Measurements from ENCODE around the gene SLC5A6.
"Not testable (repeated sequence)": the region's sequence is repeated elsewhere in the genome, so short reads cannot be mapped to it uniquely, and the experiment has no call there.

The SLC5A6 gene

DNA sequence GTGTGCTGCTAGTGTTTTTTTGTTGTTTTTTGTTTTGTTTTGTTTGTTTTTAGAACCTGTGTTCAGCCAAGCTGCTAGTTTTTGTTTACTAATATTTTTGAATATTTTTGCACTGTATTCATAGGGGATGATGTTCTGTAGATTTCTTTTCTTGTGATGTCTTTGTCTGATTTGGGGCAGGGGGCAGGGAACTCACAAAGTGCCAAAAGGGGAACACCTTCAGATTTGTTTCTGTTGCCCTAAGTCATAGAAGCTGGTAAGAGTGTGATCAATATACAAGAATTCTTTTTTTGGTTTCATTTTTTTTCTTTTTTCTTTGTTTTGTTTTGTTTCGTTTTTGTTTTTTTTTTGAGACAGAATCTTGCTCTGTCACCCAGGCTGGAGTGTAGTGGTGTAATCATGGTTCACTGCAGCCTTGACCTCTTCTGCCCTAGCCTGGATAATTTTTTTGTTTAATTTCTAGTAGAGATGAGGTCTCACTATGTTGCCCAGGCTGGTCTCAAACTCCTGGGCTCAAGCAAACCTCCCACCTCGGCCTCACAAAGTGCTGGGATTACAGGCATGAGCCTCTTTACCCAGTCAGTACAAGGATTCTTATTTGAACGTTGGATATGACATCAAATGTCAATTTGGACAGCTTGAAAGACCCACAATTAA, 32.6 kb downstream of the SLC5A6 start:
- H3K4me3 Mint-ChIP-seq: no peak overlapping the region

DNA sequence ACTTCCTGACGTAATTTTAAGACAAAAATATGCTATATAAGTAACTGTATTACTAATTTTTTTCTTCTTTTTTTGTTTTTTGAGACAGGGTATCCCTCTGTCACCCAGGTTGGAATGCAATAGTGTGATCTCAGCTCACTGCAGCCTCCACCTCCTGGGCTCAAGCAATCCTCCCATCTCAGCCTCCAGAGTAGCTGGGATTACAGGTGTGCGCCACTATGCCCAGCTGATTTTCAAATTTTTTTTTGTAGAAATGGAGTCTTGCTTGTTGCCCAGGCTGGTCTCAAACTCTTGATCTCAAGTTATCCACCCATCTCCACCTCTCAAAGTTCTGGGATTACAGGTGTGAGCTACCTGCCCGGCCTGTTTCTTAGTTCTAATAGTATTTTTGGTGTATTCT, 33.6 kb downstream of the SLC5A6 start:
- Mint-ChIP-seq H3K27ac (no peak overlapping the region), H3K4me3 (no peak overlapping the region), H3K36me3 (ENCODE audit: low read depth) (no peaks in the 10 kb centered on the region), H3K27me3 (ENCODE audit: low read depth) (peaks cover 30% of the 10 kb centered on the region), H3K9me3 (no peaks in the 10 kb centered on the region), H3K4me1 (ENCODE audit: low read depth) (peaks cover 5% of the 10 kb centered on the region)

More for the DNA sequence above, 32.6 kb downstream of the SLC5A6 start:
- H3K36me3 Mint-ChIP-seq (ENCODE audit: low read depth): no peaks in the 10 kb centered on the region
- peaks cover 8% of the 10 kb centered on the region for H3K4me1 Mint-ChIP-seq (ENCODE audit: low read depth)
- peaks cover 32% of the 10 kb centered on the region for H3K27me3 Mint-ChIP-seq (ENCODE audit: low read depth)
- H3K27ac Mint-ChIP-seq: no peak overlapping the region
- H3K9me3 Mint-ChIP-seq: no peaks in the 10 kb centered on the region

DNA sequence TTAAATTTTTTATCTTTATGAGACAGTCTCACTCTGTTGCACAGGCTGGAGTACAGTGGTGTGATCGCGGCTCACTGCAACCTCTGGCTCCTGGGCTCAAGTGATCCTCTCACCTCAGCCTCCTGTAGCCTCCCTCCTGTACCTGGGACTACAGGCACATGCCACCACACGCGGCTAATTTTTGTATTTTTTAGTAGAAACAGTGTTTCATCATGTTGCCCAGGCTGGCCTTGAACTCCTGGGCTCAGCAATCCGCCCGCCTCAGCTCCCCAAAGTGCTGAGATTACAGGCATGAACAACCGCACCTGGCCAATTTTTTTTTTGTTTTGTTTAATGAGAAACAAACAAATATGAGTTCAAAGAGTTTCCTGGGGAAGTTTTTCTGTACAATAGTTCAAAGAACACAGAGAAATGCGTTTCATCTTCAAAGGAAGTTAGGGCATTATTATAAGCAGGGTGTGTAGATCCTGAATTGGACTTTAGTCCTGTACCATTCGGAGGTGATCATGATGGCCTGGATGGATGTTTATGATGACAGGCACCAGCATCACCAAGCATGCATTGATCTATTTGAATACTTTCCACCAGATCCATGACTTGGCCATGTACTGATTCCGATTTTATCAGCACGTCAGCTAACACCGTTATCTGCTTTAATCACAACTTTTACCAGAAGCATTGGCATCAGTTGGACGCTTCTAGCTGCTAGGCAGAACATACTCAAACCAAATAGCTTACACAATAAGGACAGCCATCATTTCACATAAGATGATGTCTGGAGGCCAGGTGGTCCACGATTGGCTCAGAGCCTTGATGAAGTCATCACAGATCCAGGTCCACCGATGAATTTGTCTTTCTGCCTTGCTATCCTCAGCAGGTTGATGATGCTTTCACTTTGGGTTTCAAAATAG, 34.4 kb downstream of the SLC5A6 start:
- no peaks in the 10 kb centered on the region for H3K9me3 Mint-ChIP-seq
- no peak overlapping the region for H3K4me3 Mint-ChIP-seq
- H3K36me3 Mint-ChIP-seq (ENCODE audit: low read depth): no peaks in the 10 kb centered on the region
- H3K4me1 Mint-ChIP-seq (ENCODE audit: low read depth): peaks cover 5% of the 10 kb centered on the region
- H3K27me3 Mint-ChIP-seq (ENCODE audit: low read depth): peaks cover 30% of the 10 kb centered on the region
- no peak overlapping the region for H3K27ac Mint-ChIP-seq

DNA sequence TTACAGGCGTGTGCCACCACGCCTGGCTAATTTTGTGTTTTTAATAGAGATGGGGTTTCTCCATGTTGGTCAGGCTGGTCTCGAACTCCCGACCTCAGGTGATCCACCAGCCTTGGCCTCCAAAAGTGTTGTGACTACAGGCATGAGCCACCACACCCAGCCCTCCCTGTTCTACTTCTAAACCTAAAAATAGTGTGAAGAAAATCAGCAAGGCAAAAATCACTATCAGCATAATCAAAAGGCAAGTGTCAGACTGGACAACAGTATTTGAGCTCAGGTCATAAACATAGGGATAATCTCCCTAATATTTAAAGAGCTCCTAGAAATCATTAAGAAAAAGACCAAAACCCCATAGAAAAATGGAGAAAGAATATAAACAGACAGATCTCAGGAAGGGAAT, 36.3 kb downstream of the SLC5A6 start:
- peaks cover 35% of the 10 kb centered on the region for H3K27me3 Mint-ChIP-seq (ENCODE audit: low read depth)

DNA sequence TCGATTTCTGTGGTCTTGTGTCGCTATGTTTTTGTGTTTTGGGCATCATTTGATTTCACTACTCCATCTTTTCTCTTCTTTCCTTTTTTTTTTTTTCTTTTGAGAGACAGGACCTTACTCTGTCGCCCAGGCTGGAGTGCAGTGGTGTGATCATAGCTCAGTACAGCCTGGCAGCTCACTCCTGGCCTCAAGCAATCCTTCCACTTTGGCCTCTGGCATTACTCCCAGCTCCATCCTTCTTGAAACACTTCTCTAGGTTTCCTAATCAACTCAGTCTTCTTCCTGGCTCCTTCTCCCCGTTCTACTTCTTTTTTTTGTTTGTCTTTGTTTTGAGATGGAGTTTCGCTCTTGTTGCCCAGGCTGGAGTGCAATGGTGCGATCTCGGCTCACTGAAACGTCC, 36.7 kb downstream of the SLC5A6 start:
- Mint-ChIP-seq H3K27me3 (ENCODE audit: low read depth) (peaks cover 39% of the 10 kb centered on the region), H3K4me3 (no peak overlapping the region), H3K4me1 (ENCODE audit: low read depth) (peaks cover 7% of the 10 kb centered on the region), H3K36me3 (ENCODE audit: low read depth) (no peaks in the 10 kb centered on the region), H3K9me3 (no peaks in the 10 kb centered on the region), H3K27ac (no peak overlapping the region)

More for the DNA sequence above, 36.3 kb downstream of the SLC5A6 start:
- H3K4me1 Mint-ChIP-seq (ENCODE audit: low read depth); H3K4me3 Mint-ChIP-seq; H3K36me3 Mint-ChIP-seq (ENCODE audit: low read depth); H3K9me3 Mint-ChIP-seq; H3K27ac Mint-ChIP-seq: not testable (repeated sequence)

DNA sequence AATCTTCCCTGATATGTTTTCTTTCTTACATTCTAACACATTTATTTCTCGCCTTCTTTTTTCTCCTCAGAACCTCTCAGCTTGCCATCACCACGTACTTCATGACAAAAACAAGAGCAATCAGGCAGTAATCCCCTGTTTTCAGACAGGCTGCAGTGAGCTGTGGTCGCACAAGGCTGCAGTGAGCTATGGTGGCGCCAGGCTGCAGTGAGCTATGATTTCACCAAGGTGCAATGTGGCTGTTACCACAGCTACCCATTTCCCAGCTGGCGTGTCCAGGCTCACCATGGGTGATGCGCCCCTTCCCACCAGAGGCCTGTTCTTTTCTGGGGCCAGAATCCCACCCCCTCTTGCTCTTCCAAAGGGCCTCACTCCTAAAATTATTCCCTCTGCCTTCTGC, 37.4 kb downstream of the SLC5A6 start:
- H3K27me3 Mint-ChIP-seq (ENCODE audit: low read depth): peaks cover 43% of the 10 kb centered on the region
- no peak overlapping the region for H3K27ac Mint-ChIP-seq
- H3K9me3 Mint-ChIP-seq: no peaks in the 10 kb centered on the region
- peaks cover 6% of the 10 kb centered on the region for H3K4me1 Mint-ChIP-seq (ENCODE audit: low read depth)
- no peaks in the 10 kb centered on the region for H3K36me3 Mint-ChIP-seq (ENCODE audit: low read depth)
- H3K4me3 Mint-ChIP-seq: no peak overlapping the region

DNA sequence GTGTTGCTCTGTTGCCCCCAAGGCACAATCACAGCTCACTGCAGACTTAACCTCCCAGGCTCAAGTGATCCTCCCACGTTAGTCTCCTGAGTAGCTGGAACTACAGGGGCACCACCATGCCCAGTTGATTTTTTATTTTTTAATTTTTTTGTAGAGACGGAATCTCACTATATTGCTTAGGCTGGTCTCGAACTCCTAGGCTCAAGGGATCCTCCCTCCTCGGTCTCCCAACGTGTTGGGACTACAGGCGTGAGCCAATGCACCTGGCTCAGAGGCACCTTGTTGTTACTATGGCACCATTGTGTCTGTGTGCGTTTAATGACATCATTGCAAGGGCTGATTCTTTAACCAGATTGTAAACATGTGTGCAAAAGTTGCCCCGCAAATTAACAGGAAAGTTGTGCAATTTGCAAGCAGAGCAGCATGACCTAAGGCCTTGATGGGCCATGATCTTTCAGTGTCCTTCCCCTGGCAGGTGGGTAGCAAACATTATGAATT, 40.7 kb downstream of the SLC5A6 start:
- Mint-ChIP-seq H3K27ac (no peak overlapping the region), H3K4me3 (no peak overlapping the region), H3K9me3 (no peaks in the 10 kb centered on the region), H3K4me1 (ENCODE audit: low read depth) (peaks cover 3% of the 10 kb centered on the region), H3K36me3 (ENCODE audit: low read depth) (no peaks in the 10 kb centered on the region), H3K27me3 (ENCODE audit: low read depth) (peaks cover 27% of the 10 kb centered on the region)

DNA sequence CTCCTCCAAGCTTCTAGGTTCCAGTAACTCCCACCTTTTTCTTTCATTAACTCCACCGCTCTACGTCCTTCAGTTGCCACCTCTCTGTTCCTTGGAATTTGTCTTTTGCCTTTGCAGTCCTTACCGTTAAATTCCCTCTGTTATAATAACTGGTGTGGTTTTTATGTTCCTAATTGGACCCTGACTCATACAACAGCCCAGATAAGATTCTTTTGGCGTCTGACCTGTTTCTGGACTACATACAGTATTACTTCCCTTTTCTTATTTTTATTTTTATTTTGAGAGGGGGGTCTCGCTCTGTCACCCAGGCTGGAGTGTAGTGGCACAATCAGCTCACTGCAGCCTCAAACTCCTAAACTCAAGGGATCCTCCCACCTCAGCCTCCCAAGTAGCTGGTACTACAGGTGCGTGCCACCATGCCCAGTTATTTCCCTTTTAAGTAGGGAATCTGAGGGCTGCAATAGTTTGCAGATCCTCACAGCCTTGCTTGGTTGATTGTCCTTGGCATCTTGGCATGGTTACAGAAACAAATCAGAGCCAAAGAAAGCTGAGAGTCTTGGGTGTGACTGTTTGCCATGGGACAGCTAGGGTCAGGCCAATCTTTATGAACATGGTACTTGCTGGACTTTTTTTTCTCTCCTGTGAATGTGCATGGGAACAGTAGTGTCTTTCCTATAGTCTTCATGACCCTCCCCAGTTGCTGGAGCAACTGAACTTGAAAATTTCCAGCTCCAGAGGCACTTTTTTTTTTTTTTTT, 41.3 kb downstream of the SLC5A6 start:
- Mint-ChIP-seq H3K4me3 (no peak overlapping the region), H3K27ac (no peak overlapping the region), H3K4me1 (ENCODE audit: low read depth) (peaks cover 3% of the 10 kb centered on the region)

DNA sequence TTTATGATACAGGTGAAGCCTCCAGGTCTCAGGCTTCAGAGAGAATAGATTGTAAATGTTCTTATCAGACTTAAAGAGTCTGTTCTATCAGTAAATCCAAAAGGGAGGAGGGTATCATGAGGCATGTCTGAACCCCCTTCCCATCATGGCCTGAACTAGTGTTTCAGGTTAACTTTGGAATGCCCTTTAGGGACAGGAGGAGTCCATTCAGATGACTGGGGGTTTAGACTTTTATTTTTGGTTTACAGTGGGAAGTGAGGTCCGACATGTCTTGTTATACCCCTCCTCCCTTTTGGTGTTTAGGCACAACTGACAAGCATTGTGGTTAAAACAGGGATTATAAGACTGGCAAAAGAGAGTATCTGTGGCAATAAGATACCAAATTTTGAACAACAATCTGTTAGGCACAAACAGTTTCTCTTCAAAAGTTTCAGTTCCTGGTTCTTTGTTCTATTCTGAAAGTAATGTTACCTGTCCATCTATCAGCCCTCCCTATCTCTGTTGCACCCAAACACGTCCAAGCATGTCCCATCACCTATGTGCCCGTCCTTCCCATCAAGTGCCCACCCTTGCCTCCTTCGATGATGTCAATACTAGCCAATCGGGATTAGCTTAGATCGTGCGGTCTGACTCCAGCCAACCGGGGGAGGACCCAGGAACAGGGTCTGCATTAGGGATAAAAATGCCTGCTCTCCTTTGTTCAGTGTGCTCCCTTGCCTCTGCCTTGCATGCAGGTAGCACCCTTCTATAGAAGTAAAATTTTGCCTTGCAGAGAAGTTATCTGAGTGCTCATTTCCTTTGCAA, 46.9 kb downstream of the SLC5A6 start:
- no peak overlapping the region for H3K27ac Mint-ChIP-seq
- H3K9me3 Mint-ChIP-seq: no peaks in the 10 kb centered on the region
- H3K27me3 Mint-ChIP-seq (ENCODE audit: low read depth): peaks cover 5% of the 10 kb centered on the region
- H3K4me3 Mint-ChIP-seq: no peak overlapping the region
- H3K36me3 Mint-ChIP-seq (ENCODE audit: low read depth): no peaks in the 10 kb centered on the region
- H3K4me1 Mint-ChIP-seq (ENCODE audit: low read depth): peaks cover 1% of the 10 kb centered on the region

More for the DNA sequence above, 41.3 kb downstream of the SLC5A6 start:
- H3K36me3 Mint-ChIP-seq (ENCODE audit: low read depth): no peaks in the 10 kb centered on the region
- peaks cover 25% of the 10 kb centered on the region for H3K27me3 Mint-ChIP-seq (ENCODE audit: low read depth)
- no peaks in the 10 kb centered on the region for H3K9me3 Mint-ChIP-seq

DNA sequence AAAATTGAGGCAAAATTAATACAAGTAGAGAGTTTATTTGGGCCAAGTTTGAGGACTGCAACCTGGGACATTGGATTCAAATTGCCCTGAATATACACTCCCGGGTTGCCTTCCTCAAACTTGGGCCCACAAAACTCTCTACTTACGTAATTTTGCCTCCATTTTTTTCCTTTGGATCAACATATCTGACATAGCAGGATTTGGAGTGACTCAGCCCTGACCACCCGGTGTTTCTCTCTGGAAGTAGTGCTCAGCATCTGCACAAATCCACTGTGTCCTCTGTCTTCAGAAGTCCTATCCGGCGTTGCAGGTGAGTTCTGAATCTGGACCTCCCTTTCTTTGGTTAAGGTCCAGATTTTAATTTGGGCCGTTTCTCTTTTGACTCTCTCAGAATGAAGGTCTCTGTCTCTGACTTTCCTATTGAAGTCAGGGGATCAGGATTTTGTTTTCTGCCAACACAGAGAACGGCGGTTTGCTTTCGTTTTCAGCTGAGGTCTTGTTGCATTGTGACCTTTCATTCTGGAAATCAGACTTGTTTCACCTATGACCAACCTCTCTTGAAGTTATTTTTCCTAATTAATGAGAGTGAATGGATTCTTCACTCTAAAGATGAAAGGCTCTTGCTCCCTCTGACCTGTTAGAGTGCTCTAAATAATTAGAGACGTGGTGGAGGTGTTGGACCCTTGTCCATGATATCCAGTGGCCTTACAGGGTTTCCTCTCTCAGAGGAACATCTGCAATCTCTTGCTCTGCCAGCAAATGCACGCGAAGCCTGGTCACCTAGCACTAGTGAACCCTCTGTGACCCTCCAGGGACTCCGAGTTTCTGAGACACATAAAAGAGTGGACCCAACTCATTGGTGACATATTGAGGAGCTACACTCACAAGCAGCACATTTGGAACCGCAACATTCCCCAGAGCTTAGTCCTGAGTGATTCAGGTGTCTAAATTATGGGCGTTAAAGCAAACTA, 49.6 kb downstream of the SLC5A6 start:
- H3K4me3 Mint-ChIP-seq: no peak overlapping the region
- no peaks in the 10 kb centered on the region for H3K27me3 Mint-ChIP-seq (ENCODE audit: low read depth)
- no peak overlapping the region for H3K27ac Mint-ChIP-seq
- no peaks in the 10 kb centered on the region for H3K9me3 Mint-ChIP-seq
- H3K4me1 Mint-ChIP-seq (ENCODE audit: low read depth): no peaks in the 10 kb centered on the region
- H3K36me3 Mint-ChIP-seq (ENCODE audit: low read depth): no peaks in the 10 kb centered on the region

DNA sequence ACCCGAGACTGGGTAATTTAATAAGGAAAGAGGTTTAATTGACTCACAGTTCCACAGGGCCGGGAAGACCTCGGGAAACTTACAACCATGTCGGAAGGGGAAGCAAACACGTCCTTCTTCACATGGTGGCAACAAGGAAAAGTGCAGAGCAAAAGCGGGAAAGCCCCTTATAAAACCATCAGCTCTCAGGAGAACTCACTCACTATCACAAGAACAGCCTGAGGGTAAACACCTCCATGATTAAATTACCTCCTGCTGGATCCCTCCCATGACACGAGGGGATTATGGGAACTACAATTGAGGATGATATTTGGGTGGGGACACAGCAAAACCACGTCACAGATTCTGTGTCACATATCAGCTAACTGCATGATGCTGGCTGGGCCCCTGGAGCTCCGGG, 51.9 kb downstream of the SLC5A6 start:
- no peak overlapping the region for H3K4me3 Mint-ChIP-seq
- H3K36me3 Mint-ChIP-seq (ENCODE audit: low read depth): no peaks in the 10 kb centered on the region

DNA sequence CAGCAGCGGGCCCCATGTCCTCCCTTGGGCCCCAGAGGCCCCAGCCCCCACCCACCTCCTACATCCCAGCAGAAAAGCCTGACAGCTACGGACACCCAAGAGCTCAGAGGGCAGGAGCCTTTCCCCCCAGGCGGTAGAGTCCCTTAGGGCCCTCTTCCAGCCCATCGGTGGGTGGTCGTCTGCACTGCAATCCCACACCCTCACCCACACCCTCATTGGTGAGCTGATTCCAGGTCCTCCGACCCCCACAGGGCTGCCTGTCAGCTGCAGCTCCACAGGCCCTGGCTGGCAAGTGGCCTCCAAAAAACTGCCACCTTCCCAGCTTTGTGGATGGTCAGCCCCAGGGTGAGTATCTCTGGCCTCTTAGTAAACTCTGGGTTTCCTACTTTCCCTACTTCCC, 52.8 kb downstream of the SLC5A6 start:
- H3K9me3 Mint-ChIP-seq: no peaks in the 10 kb centered on the region
- no peak overlapping the region for H3K27ac Mint-ChIP-seq
- no peaks in the 10 kb centered on the region for H3K4me1 Mint-ChIP-seq (ENCODE audit: low read depth)
- no peak overlapping the region for H3K4me3 Mint-ChIP-seq
- no peaks in the 10 kb centered on the region for H3K36me3 Mint-ChIP-seq (ENCODE audit: low read depth)
- no peaks in the 10 kb centered on the region for H3K27me3 Mint-ChIP-seq (ENCODE audit: low read depth)

More for the DNA sequence above, 51.9 kb downstream of the SLC5A6 start:
- Mint-ChIP-seq H3K9me3 (no peaks in the 10 kb centered on the region), H3K4me1 (ENCODE audit: low read depth) (no peaks in the 10 kb centered on the region), H3K27me3 (ENCODE audit: low read depth) (no peaks in the 10 kb centered on the region), H3K27ac (no peak overlapping the region)

DNA sequence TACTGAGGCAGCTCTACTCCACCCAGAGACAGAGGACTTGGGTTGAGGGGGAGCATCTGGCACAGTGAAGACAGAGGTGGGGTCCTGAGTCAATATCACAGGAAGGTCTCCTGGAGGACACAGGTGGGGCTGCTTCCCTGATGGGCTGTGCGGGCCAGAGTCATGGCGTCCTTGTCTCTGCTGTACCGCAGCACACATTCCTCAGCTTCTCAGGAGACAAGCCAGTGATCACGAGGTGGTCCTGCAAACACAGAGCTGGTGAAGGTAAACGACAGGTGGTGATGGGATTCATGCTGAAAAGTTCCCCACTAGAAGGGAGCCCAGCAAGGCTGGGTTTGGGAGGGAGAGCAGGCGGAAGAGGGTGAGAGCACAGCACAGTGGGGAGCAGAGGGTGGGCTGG, 53.6 kb downstream of the SLC5A6 start:
- no peak overlapping the region for H3K4me3 Mint-ChIP-seq

More for the DNA sequence above, 53.6 kb downstream of the SLC5A6 start:
- no peaks in the 10 kb centered on the region for H3K4me1 Mint-ChIP-seq (ENCODE audit: low read depth)
- peak overlapping the region; percentile 19 for H3K27ac Mint-ChIP-seq
- no peaks in the 10 kb centered on the region for H3K27me3 Mint-ChIP-seq (ENCODE audit: low read depth)
- H3K36me3 Mint-ChIP-seq (ENCODE audit: low read depth): no peaks in the 10 kb centered on the region
- no peaks in the 10 kb centered on the region for H3K9me3 Mint-ChIP-seq
